Measurements from ENCODE around the gene BANK1.

BANK1 gene

DNA sequence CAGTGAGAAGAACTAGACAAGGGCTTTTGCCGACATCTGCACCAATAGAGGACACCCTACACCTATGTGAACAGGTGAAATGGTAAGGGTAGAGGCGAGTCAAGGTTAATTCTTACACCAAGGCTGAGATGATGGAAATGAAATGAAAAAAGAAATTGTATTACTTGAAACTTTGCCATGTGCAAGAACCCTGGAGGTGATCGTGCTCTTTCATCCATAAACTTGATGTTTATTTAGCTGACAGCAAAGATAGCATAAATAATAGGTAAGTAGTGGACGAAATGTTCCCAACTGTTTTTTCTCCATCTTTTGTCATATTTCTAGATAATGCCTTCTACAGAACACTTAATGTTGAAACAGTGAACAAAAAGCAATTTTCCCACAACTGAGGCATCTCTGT, 162.5 kb downstream of the BANK1 start:
- H3K4me3 ChIP-seq (ENCODE audit: low read depth, low read length): no peak overlapping the region
- TF ChIP-seq, protein P1, sequence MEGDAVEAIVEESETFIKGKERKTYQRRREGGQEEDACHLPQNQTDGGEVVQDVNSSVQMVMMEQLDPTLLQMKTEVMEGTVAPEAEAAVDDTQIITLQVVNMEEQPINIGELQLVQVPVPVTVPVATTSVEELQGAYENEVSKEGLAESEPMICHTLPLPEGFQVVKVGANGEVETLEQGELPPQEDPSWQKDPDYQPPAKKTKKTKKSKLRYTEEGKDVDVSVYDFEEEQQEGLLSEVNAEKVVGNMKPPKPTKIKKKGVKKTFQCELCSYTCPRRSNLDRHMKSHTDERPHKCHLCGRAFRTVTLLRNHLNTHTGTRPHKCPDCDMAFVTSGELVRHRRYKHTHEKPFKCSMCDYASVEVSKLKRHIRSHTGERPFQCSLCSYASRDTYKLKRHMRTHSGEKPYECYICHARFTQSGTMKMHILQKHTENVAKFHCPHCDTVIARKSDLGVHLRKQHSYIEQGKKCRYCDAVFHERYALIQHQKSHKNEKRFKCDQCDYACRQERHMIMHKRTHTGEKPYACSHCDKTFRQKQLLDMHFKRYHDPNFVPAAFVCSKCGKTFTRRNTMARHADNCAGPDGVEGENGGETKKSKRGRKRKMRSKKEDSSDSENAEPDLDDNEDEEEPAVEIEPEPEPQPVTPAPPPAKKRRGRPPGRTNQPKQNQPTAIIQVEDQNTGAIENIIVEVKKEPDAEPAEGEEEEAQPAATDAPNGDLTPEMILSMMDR (IDR thresholded peaks at IDR 0.05; ENCODE audit: control insufficient read depth, extremely low read depth, insufficient read depth): 0 out of 2 replicates have a peak, but pooled peaks have one; percentile 5
- peak; percentile 70 for DNase-seq (ENCODE audit: low read depth)

DNA sequence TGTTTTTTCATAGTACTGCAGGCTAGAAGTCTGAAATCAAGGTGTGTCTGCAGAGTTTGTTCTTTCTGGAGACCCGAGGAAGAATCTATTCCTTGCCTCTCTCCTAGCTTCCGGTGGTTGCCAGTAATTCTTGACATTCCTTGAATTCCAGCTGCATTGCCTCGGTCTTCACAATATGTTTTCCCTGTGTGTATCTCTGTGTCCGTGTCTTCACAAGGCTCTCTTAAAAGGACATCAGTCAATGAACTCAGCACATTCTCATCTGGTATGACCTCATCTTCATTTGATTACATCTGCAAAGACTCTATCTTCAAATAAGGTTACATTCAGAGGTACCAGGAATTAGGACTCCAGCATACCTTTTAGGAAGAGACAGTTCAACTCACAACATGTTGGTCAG, 163.4 kb downstream of the BANK1 start:
- TF ChIP-seq, protein P1 (IDR thresholded peaks at IDR 0.05; ENCODE audit: control insufficient read depth, extremely low read depth, insufficient read depth): no peak
- no peak overlapping the region for H3K4me3 ChIP-seq (ENCODE audit: low read depth, low read length)
- DNase-seq (ENCODE audit: low read depth): peak; percentile 50

DNA sequence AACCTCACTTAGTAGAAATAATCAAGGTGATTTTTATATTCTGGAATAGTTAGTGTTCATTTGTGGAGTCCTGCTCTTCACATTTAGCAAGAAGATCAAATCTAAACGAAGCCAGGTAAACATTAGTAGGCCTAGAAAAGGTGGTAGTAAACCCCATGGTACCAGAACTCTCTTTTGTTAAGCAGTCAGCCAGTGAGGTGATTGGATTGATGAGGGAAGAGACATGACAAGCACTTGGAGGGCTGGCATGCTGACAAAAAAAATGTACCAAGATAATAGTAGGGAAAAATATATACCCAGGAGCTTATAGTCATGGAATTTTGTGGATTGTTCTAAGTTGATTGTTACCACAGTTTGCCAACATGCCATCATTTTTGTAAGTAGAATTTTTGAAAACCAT, 163.8 kb downstream of the BANK1 start:
- no peak overlapping the region for H3K4me3 ChIP-seq (ENCODE audit: low read depth, low read length)
- DNase-seq (ENCODE audit: low read depth): no peak
- TF ChIP-seq, protein P1 (IDR thresholded peaks at IDR 0.05; ENCODE audit: control insufficient read depth, extremely low read depth, insufficient read depth): no peak

DNA sequence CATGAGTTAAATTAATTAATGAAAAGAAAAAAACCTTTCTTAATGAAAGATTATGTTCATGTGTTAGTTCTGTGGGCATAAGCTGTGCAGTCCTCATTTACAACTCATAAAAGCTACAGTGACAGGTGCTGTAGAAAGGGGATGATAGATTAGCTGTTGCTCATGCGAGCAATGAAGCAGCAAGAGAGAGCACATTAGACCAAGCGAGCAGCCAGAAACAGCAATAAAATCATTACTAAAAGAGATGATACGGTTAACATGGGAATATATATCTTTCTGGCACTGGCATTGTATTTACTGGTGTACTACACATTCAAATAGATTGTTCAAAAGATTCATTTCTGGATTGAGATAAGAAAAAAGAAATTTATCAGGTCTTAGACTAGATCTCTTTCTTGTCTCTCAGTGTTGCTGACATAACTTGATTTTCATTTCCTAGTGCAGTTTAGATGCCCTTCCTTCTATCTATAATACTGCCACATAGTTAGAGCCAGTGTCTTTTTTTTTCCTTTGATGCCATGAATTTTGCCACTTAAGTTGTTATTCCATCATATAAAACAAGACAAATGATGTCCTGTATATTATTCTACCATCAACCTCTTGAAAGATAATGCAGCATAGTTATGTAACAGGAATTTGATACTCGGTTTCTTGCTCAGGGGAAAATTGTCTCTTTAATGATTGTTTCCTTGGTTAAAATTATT, 164.6 kb downstream of the BANK1 start:
- no peak for DNase-seq (ENCODE audit: low read depth)

DNA sequence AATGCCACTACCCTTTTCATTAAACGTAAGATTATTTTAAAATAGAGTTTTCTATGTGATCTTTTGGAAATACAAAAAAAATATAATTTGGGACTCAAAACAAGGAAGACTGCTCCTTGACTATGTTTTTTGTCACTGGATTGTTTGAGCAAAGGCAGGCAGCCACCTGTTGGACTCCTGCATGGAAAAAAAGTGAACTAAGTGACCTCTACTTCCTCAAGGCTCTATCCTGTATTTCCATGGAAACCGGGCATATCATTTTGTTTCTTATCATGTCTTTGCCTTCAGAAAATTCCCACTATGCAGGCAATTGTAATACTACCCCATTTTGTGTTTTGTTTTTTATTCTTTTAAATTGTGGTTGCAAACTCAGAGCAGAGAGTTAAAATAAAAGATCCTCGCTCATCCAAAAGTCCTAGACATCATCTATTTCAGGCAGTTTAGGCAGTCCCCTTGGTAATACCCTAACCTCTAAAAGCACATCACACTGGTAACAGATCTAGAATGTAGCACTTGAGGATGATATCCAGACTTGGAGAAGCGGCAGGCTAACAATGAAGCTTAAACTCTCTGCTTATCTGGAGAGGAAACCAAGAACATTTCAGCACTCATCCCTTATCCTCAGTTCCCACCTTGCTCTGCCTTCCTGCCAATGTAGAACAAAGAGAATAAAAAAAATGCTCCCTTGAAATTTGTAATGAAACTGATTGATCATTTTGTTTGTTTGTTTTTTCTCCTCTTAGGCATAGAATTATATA, 165.7 kb downstream of the BANK1 start:
- DNase-seq (ENCODE audit: low read depth): no peak
- no peak overlapping the region for H3K4me3 ChIP-seq (ENCODE audit: low read depth, low read length)
- TF ChIP-seq, protein P1 (IDR thresholded peaks at IDR 0.05; ENCODE audit: control insufficient read depth, extremely low read depth, insufficient read depth): no peak

More for the DNA sequence above, 164.6 kb downstream of the BANK1 start:
- no peak overlapping the region for H3K4me3 ChIP-seq (ENCODE audit: low read depth, low read length)
- TF ChIP-seq, protein P1 (IDR thresholded peaks at IDR 0.05; ENCODE audit: control insufficient read depth, extremely low read depth, insufficient read depth): no peak

DNA sequence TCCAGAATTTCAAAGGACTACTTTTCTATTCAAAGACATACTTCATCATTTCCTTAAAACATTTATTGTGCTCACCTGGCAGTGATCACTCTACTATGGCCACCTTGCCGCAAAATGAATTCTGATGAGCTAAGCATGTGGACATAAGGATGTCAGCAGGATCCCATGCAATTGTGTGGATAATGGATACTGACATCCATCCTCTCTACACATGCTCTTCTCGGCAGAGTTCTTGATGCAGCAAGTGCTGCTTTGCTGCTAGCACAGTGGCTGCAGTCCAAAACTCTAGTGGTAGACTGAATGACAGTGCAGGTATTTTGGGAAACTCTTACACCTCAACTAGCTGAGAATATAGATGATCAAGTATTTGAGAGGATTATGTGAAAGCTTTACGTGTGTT, 168.0 kb downstream of the BANK1 start:
- H3K4me3 ChIP-seq (ENCODE audit: low read depth, low read length): no peak overlapping the region
- TF ChIP-seq, protein P1 (IDR thresholded peaks at IDR 0.05; ENCODE audit: control insufficient read depth, extremely low read depth, insufficient read depth): no peak
- DNase-seq (ENCODE audit: low read depth): no peak
